ENCODE measurements around the gene WNT5B.
A peak's percentile ranks its signal among the peaks of the same experiment; 100 is the strongest.
"Not testable (repeated sequence)": the region's sequence is repeated elsewhere in the genome, so short reads cannot be mapped to it uniquely, and the experiment has no call there.

The WNT5B gene

GRCh38 chr12:1602706-1603105 lies 26.3 kb upstream of the WNT5B start:
- not testable (repeated sequence) for FAIRE-seq

GRCh38 chr12:1603269-1603993 lies 25.6 kb upstream of the WNT5B start:
- FAIRE-seq, result no peak

DNA sequence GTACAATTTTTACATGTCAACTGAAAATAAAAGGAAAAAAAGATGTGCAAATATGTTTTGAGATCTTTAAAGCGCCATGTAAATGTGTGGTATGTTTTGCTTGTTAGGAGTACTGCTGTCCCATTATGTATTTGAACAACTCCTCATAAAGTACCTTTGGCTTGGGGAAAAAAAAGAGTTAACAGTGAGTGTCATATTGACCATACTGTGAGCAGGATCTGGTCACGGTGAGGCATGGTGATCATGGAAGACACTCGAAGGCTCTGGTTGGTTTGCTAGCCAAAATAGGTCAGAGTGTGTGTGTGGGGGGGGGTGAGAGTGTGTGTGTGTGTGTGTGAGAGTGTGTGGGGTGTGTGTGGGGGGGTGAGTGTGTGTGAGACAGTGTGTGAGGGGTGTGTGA lies 24.6 kb upstream of the WNT5B start:
- FAIRE-seq, result no peak

DNA sequence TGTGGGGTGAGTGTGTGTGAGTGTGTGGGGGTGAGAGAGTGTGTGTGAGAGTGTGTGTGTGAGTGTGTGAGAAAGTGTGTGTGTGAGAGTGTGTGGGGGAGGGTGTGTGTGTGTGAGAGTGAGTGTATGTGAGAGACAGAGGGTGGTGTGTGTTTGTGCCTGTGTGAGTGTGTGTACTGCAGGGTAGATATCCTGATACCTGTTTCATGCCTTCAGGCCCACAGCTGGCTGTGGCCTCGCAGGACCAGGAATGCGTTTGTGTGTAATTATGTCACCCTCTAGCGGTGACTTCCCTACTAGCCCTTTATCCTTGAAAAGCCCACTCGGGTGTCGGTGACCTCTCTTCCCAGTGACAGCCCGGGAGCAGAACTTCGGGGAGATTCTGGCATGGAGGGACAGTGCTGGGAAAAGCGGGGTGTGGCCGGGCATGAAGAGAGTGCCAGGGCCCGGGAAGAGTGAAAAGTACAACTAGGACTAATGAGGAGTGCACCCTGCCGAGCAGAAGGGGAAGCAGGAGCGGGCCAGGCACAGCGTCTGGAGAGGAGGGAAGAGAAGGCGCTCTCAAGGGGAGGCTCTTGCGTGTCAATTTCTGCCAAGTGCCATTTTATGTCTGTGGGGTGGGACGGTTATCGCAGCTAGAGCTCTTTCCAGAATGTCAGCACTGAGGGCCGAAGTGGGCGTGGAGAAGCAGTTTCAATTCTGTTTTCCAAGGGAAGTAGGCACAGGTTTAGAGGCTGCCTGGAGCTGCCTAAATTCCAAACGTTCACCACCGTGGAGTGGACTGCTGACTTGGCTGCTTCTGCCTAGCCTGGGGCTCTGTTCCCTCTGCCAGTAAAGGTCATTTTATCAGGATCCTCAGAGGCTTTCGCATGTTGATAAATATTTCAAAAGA lies 23.7 kb upstream of the WNT5B start:
- FAIRE-seq, result no peak

GRCh38 chr12:1606021-1606622 lies 22.9 kb upstream of the WNT5B start:
- FAIRE-seq, result no peak

- no peak for FAIRE-seq
Observed at GRCh38 chr12:1607940-1608712, 20.9 kb upstream of the WNT5B start.

DNA sequence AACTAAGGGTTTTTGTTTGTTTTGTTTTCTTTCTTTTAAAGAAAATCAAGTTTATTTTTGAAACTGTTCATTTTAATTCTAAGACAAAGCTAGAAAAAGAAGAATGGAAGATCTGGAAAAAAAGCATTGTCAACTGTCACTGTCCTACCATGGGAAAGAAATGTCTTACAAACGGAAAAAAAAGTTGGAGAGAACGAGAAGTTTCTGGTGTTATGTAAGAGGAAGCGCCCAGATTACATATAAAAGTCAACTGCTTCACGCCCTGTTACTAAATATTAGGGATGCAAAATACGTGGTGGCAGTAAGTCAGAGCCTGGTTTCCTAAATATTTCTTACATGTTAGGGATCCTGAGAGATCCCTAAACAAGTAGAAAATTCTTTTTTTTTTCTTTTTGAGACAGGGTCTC lies 20.3 kb upstream of the WNT5B start:
- FAIRE-seq, result no peak

GRCh38 chr12:1610072-1610643 lies 18.9 kb upstream of the WNT5B start:
- no peak for FAIRE-seq

DNA sequence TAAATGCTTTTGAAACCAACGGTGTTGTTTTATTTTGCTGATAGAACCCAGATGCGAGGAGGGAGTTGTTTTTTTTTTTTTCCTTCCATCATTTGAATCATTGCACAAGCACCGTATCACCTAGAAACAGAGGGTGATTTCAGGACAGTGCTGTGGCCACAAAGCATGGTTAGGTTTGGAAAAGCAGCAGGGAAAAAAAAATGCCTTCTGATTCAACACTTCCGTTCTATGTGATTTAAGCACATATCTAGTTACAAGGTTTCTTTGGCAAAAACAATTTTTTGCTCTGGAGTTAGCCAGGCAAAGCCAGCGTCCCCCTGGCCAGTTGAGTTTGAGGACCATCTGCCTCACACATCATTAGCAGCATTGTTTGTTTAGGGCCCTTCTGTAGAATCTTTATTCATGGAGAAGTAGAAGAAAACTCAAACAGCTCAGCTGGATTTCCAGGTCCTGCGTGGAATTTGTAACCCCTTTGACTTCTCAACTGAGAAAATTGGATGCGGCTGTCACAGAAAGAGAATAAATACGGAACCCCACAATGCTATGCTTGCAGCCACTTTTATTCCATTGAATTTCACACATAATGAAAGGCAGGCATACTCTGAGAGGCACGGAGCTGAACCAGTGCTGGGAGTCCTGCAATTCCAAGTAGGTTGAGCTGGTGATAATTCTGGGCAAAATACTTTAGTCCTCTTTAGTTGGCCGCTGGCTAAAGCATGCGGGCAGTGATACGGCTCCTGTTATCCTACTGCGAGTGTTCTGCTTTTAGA lies 17.0 kb upstream of the WNT5B start:
- no peak for FAIRE-seq

- FAIRE-seq, result no peak
Observed at GRCh38 chr12:1613860-1614259, 15.2 kb upstream of the WNT5B start.

DNA sequence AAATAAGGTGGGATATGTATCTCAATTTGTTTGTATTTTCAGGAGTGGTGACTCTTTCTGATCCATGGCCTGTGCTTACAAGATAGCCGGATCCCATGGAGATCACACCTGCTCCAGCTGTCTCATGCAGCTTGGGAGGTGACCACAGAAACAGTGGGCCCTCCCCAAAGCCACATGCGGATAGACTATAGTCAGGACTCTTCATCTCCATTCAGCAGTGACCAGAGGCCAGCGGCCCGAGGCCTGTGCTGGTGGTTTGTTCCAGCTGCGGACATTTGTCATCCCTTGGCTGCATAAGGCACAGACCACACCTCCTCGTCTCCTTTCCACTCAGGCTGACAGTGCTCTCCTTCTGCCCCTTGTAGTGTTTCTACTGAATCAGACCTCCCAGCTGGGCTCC lies 14.7 kb upstream of the WNT5B start:
- FAIRE-seq, result no peak

GRCh38 chr12:1616233-1617066 lies 12.6 kb upstream of the WNT5B start:
- no peak for FAIRE-seq

DNA sequence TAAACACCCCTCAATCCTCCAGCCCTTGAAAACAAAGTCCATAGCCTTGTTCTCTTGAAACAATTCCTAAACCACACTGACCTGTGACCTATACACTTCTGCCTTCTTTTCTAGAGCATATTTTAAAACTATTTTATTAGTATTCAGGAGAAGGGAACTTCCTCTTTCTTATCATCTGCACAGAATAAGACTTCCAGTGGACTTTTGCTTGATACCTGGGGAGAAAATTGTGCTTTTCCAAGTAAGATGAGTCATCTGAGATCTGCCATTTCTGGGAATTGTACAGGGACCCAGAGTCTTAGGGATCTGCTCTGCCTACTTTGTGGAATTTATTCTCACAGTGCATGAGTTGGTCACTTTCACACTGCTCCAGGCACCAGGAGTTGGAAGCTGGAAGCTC lies 10.5 kb upstream of the WNT5B start:
- FAIRE-seq, result no peak

DNA sequence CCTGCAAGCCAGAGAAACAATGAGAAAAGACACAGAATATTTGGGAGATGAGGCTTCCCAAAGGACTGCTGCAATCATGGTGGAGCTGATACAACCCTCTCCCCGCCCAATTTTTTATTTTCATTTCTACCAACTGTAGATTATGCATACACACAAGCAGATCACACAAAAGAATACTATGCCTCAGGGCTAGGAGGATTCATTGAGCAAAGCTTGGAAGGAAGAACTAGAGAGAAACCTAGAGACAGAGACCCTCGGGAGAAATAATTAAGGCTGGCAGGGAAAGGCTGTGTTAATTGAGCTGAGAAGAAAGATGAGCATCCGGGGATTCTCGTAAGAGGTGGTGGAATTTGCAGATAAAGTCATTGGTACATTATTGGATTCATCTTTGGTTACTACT lies 9.9 kb upstream of the WNT5B start:
- FAIRE-seq, result no peak

- FAIRE-seq, result no peak
Observed at GRCh38 chr12:1619587-1619986, 9.4 kb upstream of the WNT5B start.

- no peak for FAIRE-seq
Observed at GRCh38 chr12:1620092-1620491, 8.9 kb upstream of the WNT5B start.

GRCh38 chr12:1622406-1622805 lies 6.6 kb upstream of the WNT5B start:
- peak; percentile 77 for FAIRE-seq

DNA sequence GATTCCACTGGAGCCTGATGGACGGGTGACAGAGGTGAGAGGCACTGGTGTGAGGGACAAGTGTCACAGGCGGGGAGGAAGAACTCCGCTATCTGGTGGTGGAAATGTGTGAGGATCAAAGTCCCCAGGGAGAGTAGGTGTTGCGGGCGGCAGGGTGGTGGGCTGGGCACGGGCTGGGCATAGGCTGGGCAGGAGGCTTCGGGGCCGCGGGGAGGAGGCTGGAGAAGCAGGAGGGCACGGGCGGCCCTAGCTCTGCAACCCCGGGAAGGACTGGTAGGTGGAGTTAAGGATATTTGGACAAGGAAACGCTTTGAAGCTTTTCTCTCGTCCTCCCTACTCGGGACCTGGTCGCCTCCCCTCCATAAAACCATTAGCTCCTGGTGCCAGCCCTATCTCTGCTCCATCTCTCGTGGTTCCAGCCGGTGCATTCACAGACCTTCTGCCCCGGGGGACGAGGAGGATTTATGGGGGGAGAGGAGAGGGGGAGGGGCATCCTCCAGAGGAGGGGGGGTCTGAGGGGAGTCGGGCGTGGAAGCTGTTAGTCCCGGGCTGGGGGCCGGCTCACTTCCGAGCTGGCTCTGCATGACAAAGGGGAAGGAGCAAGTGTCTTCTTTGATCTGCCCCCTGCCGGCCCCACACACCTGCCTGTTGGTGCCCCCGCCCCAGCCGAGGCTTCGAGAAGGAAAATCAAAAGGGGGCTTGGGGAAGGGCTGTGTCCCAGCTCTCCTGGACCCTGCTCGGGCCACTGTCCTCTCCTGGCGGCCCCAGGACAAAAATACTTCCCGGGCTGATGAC lies 504 bp downstream of the WNT5B start:
- FAIRE-seq, result no peak

DNA sequence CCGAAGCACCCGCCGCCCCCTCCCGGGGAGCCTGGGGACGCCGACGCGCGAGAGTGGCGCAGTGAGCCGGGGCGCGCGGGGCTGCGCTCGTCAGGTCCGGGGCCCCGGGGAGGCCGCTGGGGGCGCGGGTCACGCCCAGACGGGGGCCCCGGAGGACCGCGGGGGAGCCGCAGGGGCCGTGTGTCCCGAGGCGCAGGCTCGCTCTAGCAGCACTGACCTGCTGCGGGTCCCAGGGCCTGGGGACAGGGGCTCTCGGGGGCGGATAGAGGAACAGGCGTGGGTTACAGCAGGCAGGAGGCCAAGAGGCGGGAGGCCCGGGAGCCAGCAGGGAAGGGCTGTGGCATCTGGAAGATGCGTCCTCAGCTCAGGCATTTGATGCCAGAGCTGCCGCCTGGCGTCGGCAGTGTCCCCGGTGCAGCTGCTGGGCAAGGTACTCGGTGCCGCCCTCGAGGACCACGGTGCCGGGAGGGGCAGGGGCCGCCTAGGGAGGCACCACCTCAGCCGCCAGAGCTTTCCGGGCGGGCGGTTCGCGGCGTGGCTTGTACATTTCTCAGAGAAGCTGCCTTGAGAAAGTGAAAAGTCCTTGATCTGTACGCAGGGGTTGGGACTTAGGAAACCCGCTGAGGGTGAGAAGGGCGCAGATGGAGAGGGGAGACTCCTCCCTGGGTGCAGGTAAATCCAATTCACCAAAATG lies 1.2 kb downstream of the WNT5B start:
- FAIRE-seq, result no peak

Measured in endometrium (tissue), 2 donors.